ENCODE data around the gene GLI3. TPM values are rescaled to one million over a fixed set of nuclear protein-coding genes. Genes with fewer than 3 reads are reported as not detected.

Gene GLI3
- total RNA-seq, 1 experiment from 2014 or later = not detected

GRCh38 chr7:42026622-42027197, 210.3 kb downstream of the GLI3 start:
- DNase-seq (ENCODE audit: low spot score) = no peak
- in situ Hi-C loops (cut with HindIII; ENCODE audit: low sequenced_read_pairs) = no loop called here

- no peak for DNase-seq (ENCODE audit: low spot score)
- in situ Hi-C loops (cut with HindIII; ENCODE audit: low sequenced_read_pairs) = no loop called here
Observed at GRCh38 chr7:42025635-42026375, 211.2 kb downstream of the GLI3 start.

- no peak for DNase-seq (ENCODE audit: low spot score)
- in situ Hi-C loops (cut with HindIII; ENCODE audit: low sequenced_read_pairs) = no loop called here
Observed at GRCh38 chr7:42024537-42024936, 212.5 kb downstream of the GLI3 start.

- no peak for DNase-seq (ENCODE audit: low spot score)
- in situ Hi-C loops (cut with HindIII; ENCODE audit: low sequenced_read_pairs) = no loop called here
Observed at GRCh38 chr7:42023262-42023661, 213.7 kb downstream of the GLI3 start.

- in situ Hi-C loops (cut with HindIII; ENCODE audit: low sequenced_read_pairs) = no loop called here
- no peak for DNase-seq (ENCODE audit: low spot score)
Observed at GRCh38 chr7:42022791-42023190, 214.2 kb downstream of the GLI3 start.

GRCh38 chr7:42022056-42022455, 215.0 kb downstream of the GLI3 start:
- in situ Hi-C loops (cut with HindIII; ENCODE audit: low sequenced_read_pairs) = no loop called here
- no peak for DNase-seq (ENCODE audit: low spot score)

- in situ Hi-C loops (cut with HindIII; ENCODE audit: low sequenced_read_pairs) = no loop called here
Observed at GRCh38 chr7:42021631-42022030, 215.4 kb downstream of the GLI3 start.

GRCh38 chr7:42020061-42020460, 216.9 kb downstream of the GLI3 start:
- in situ Hi-C loops (cut with HindIII; ENCODE audit: low sequenced_read_pairs) = no loop called here

More at GRCh38 chr7:42021631-42022030, 215.4 kb downstream of the GLI3 start:
- no peak for DNase-seq (ENCODE audit: low spot score)

GRCh38 chr7:42017349-42017986, 219.5 kb downstream of the GLI3 start:
- in situ Hi-C loops (cut with HindIII; ENCODE audit: low sequenced_read_pairs) = no loop called here
- no peak for DNase-seq (ENCODE audit: low spot score)

More at GRCh38 chr7:42020061-42020460, 216.9 kb downstream of the GLI3 start:
- no peak for DNase-seq (ENCODE audit: low spot score)

- DNase-seq (ENCODE audit: low spot score) = no peak
- in situ Hi-C loops (cut with HindIII; ENCODE audit: low sequenced_read_pairs) = no loop called here
Observed at GRCh38 chr7:42016517-42016916, 220.5 kb downstream of the GLI3 start.

- in situ Hi-C loops (cut with HindIII; ENCODE audit: low sequenced_read_pairs) = no loop called here
- no peak for DNase-seq (ENCODE audit: low spot score)
Observed at GRCh38 chr7:42014625-42015618, 222.1 kb downstream of the GLI3 start.

GRCh38 chr7:42012786-42013360, 224.1 kb downstream of the GLI3 start:
- DNase-seq (ENCODE audit: low spot score) = no peak
- in situ Hi-C loops (cut with HindIII; ENCODE audit: low sequenced_read_pairs) = no loop called here

- no peak for DNase-seq (ENCODE audit: low spot score)
- in situ Hi-C loops (cut with HindIII; ENCODE audit: low sequenced_read_pairs) = no loop called here
Observed at GRCh38 chr7:42012313-42012712, 224.7 kb downstream of the GLI3 start.

GRCh38 chr7:42011846-42012245, 225.2 kb downstream of the GLI3 start:
- no peak for DNase-seq (ENCODE audit: low spot score)
- in situ Hi-C loops (cut with HindIII; ENCODE audit: low sequenced_read_pairs) = no loop called here

- in situ Hi-C loops (cut with HindIII; ENCODE audit: low sequenced_read_pairs) = no loop called here
- no peak for DNase-seq (ENCODE audit: low spot score)
Observed at GRCh38 chr7:42010751-42011150, 226.3 kb downstream of the GLI3 start.

- DNase-seq (ENCODE audit: low spot score) = no peak
- in situ Hi-C loops (cut with HindIII; ENCODE audit: low sequenced_read_pairs) = no loop called here
Observed at GRCh38 chr7:42006801-42007513, 230.1 kb downstream of the GLI3 start.

GRCh38 chr7:42002654-42003053, 234.4 kb downstream of the GLI3 start:
- in situ Hi-C loops (cut with HindIII; ENCODE audit: low sequenced_read_pairs) = no loop called here
- no peak for DNase-seq (ENCODE audit: low spot score)

- no peak for DNase-seq (ENCODE audit: low spot score)
- in situ Hi-C loops (cut with HindIII; ENCODE audit: low sequenced_read_pairs) = no loop called here
Observed at GRCh38 chr7:41999736-42000283, 237.2 kb downstream of the GLI3 start.

Data from G401 (cell line).